Measurements from ENCODE around the gene RNF145.

The RNF145 gene

GRCh38 chr5:159223469-159223868 lies 14.1 kb upstream of the RNF145 start:
- in situ Hi-C loops (cut with MboI; ENCODE audit: low pct_unique_long_range_greater_than_20kb, low sequenced_read_pairs) = no loop called here
- no peak for DNase-seq

- in situ Hi-C loops (cut with MboI; ENCODE audit: low pct_unique_long_range_greater_than_20kb, low sequenced_read_pairs) = no loop called here
- DNase-seq = no peak
Observed at GRCh38 chr5:159220206-159220605, 10.9 kb upstream of the RNF145 start.

DNA sequence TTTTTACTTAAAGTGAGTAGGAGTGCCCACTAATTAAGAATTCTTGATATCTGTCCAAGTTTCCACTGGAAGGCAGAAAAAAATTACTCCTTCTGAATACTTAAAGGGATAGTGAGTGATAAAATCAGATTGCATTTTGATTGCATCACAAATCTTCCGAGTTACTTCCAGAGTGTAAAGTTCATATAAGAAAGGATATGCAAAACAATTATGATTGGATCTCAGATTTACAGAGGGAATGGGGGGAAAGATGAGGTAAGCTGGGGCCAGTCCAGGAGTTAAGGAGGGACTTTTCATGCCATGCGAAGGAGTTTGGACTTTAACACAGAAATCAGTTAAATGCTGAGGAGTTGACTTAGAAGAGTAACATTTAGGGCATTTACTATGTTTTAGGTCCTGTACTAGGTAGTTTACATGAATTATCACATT lies 9.3 kb upstream of the RNF145 start:
- in situ Hi-C loops (cut with MboI; ENCODE audit: low pct_unique_long_range_greater_than_20kb, low sequenced_read_pairs) = no loop called here

GRCh38 chr5:159217236-159217635 lies 7.9 kb upstream of the RNF145 start:
- DNase-seq = no peak
- in situ Hi-C loops (cut with MboI; ENCODE audit: low pct_unique_long_range_greater_than_20kb, low sequenced_read_pairs) = no loop called here

More for the DNA sequence above, 9.3 kb upstream of the RNF145 start:
- no peak for DNase-seq

DNA sequence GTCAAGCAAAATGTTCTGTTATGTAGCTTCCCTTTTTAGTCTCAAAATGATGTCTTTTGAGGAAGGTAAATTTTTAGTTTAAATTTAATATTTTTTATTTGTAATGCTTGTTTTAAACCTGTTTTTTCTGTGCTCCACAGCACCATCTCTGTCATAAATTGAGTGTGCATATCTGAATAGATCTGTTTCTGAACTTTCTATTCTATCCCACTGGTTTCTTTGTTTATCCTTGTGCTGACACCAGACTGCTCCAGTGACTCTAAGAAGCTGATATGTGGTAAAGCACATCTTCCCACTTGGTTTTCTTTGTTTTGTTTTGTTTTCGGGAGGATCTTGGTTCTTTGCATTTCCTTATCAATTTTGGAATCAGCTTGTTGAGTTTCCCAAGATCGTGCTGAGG lies 7.1 kb upstream of the RNF145 start:
- in situ Hi-C loops (cut with MboI; ENCODE audit: low pct_unique_long_range_greater_than_20kb, low sequenced_read_pairs) = no loop called here

DNA sequence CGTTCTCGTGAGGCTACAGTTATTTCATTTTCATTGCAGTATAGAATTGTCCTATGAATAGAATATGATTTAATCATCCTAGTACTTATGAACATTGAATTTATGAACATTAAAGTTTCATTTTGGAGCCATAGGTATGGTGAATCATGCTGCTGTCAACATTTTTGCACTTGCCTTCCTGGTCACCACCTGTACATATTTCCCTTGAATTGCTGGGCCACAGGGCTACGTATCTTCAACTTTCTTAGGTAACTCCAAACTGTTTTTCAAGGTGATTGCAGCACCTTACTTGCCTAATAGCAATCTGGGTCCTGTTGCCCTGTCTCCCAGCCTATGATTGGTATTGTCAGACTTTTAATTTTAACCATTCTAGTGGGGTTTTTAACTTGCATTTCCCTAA lies 6.5 kb upstream of the RNF145 start:
- DNase-seq = no peak
- in situ Hi-C loops (cut with MboI; ENCODE audit: low pct_unique_long_range_greater_than_20kb, low sequenced_read_pairs) = no loop called here

More for the DNA sequence above, 7.1 kb upstream of the RNF145 start:
- DNase-seq = no peak

DNA sequence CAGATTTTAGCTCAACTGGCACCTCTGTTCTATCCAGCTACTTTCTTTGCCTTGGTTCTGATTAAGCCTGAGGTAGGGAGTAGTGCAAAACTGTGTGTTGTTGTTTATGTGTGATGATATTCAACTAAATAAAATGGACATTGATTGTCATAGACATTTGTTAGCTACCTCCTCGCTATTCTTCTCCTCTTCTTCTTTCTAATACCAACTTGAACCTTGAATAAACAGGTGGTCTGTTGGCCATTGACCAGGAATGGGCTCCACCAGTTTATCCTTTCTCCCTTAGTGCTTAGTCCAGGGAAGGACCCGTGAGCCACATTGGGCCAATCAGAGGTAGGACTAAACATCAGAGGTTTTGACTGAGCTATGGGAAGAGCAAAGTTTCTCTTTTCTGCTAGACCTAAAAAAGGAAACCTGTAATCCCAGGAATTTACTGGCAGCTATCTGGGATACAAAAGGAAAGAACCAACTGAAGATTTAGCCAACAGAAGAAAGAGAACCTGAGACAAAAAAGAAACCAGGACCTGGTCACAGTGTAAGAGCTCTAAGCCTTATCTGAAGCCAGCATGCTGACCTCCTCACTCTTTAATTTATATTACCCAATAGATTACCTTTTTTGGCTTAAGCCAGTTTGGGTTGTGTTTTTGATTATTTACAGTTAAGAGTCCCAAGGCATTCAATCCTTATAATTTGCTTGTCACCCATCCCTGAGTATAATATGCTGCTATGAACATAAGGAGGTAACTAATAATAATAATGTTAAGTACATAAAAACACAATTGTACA lies 5.3 kb upstream of the RNF145 start:
- in situ Hi-C loops (cut with MboI; ENCODE audit: low pct_unique_long_range_greater_than_20kb, low sequenced_read_pairs) = no loop called here

GRCh38 chr5:159212657-159213462 lies 3.5 kb upstream of the RNF145 start:
- DNase-seq = no peak

More for the DNA sequence above, 5.3 kb upstream of the RNF145 start:
- no peak for DNase-seq

DNA sequence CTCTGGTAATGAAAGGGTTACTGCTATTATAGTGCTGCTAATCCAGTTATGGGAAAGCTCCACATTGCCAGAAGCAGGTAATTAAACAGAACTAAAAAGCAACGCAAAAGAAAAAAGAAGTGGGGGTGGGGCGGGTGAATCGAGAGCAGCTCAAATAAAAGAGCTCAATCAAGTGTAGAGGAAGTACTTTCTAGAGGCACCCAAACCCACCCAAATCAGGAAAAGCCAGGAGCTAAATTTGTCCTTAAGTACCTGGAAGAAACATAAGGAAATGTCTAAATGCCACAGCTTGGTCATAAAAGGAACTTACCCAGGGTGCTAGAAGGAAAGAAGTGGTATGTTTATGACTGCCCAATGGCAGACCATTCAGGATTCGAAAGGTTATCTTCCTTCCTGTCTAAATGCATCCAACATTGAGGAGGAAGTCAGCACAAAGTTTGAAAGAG lies 2.4 kb upstream of the RNF145 start:
- DNase-seq = peak; percentile 61

More at GRCh38 chr5:159212657-159213462, 3.5 kb upstream of the RNF145 start:
- in situ Hi-C loops (cut with MboI; ENCODE audit: low pct_unique_long_range_greater_than_20kb, low sequenced_read_pairs) = no loop called here

GRCh38 chr5:159210846-159211245 lies 1.5 kb upstream of the RNF145 start:
- in situ Hi-C loops (cut with MboI; ENCODE audit: low pct_unique_long_range_greater_than_20kb, low sequenced_read_pairs) = no loop called here
- no peak for DNase-seq

More for the DNA sequence above, 2.4 kb upstream of the RNF145 start:
- in situ Hi-C loops (cut with MboI; ENCODE audit: low pct_unique_long_range_greater_than_20kb, low sequenced_read_pairs) = no loop called here

- in situ Hi-C loops (cut with MboI; ENCODE audit: low pct_unique_long_range_greater_than_20kb, low sequenced_read_pairs) = no loop called here
- DNase-seq = no peak
Observed at GRCh38 chr5:159210210-159210661, 883 bp upstream of the RNF145 start.

- no peak for DNase-seq
- in situ Hi-C loops (cut with MboI; ENCODE audit: low pct_unique_long_range_greater_than_20kb, low sequenced_read_pairs) = no loop called here
Observed at GRCh38 chr5:159208514-159209437, 577 bp downstream of the RNF145 start.

GRCh38 chr5:159207686-159208513 lies 1.5 kb downstream of the RNF145 start:
- in situ Hi-C loops (cut with MboI; ENCODE audit: low pct_unique_long_range_greater_than_20kb, low sequenced_read_pairs) = no loop called here
- peak; percentile 94 for DNase-seq

DNA sequence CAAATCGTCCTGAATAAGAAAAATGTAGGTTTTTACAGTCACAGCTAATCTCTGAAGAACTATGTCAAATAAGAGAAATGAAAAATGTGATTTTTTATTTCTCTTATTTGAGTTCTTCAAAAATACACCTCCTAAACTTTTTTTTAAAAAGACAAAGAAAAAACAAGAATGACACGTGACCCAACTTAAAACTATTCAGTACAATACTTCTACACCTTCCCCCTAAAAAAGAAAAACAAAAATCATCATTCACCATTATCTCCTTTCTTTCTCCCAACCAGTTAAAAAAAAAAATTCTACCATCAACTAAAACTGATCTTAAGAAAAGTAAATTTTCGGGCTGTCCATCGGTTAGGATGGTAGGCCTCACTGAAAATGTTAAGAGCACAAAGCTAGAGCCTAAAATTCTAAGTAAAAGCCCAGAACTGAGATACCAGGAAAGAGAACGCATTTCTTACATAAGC lies 2.1 kb downstream of the RNF145 start:
- in situ Hi-C loops (cut with MboI; ENCODE audit: low pct_unique_long_range_greater_than_20kb, low sequenced_read_pairs) = no loop called here
- no peak for DNase-seq

DNA sequence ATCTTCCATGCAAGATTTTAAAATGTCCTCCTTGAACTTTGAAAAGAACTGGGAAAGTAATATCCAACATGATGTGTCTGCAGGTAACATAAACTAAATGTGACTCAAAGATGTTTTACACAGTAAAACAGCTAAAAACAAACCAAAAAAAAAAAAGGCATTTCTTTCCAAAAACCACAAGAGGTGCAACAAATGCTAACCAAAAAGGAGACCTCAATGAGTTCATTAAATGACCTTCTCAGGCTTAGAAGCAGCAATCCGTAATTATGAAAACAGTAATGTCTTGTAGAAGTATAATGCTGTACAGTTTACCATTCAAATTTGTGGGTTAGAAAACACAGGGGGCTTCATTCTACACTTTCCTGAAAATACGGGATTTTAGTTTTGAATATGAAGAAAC lies 2.5 kb downstream of the RNF145 start:
- DNase-seq = no peak
- in situ Hi-C loops (cut with MboI; ENCODE audit: low pct_unique_long_range_greater_than_20kb, low sequenced_read_pairs) = no loop called here

- in situ Hi-C loops (cut with MboI; ENCODE audit: low pct_unique_long_range_greater_than_20kb, low sequenced_read_pairs) = no loop called here
- no peak for DNase-seq
Observed at GRCh38 chr5:159206368-159206767, 3.0 kb downstream of the RNF145 start.

- in situ Hi-C loops (cut with MboI; ENCODE audit: low pct_unique_long_range_greater_than_20kb, low sequenced_read_pairs) = no loop called here
Observed at GRCh38 chr5:159203351-159203750, 6.0 kb downstream of the RNF145 start.

GRCh38 chr5:159202151-159202550 lies 7.2 kb downstream of the RNF145 start:
- no peak for DNase-seq
- in situ Hi-C loops (cut with MboI; ENCODE audit: low pct_unique_long_range_greater_than_20kb, low sequenced_read_pairs) = no loop called here

More at GRCh38 chr5:159203351-159203750, 6.0 kb downstream of the RNF145 start:
- no peak for DNase-seq
